Activated CD4-positive, alpha-beta T cell treated with anti-CD3 and anti-CD28 coated beads, Interleukin-2, amount 50 U/mL, for 48 hours (primary cell): Measurements from ENCODE around the gene SEPTIN12.
A peak's percentile ranks its signal among the peaks of the same experiment; 100 is the strongest.

Experiments
- DNase-seq, 2 experiments: peaks; one replicate each; pipeline ENCODE4 v3.0.0-alpha.2; 2020

Gene SEPTIN12

DNA sequence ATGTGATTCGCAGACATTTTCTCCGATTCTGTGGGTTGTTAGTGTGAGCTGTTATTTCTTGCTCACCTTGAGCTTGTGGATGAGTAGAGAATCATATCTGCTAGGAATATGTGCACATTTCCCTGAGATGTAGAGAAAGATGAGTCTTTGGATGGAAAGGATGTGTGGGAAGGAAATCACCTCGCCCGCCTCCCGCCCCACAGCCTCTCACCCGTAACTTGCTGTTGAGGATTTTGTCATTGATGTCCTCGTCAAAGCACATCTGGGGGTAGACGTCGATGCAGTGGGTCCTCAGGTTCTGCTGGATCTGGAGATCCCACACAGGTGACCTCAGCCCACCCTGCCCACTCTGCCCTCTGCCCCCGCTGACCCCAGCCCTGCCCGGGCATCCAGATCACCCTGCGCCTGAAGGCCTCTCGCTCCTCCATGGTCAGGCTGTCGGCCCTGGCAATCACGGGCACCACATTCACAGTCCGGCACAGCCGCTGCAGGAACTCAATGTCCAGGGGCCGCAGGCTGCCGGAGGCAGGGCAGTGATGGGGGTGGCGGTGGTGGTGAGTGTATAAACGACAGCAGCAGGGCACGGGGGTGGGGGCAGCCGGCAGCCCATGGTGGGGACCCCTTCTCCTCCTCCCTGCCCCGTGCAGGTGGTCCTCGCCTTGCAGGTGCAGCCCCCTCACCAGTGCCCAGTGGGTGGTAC is 4.7 kb downstream of the SEPTIN12 start:
- no peak for DNase-seq

DNA sequence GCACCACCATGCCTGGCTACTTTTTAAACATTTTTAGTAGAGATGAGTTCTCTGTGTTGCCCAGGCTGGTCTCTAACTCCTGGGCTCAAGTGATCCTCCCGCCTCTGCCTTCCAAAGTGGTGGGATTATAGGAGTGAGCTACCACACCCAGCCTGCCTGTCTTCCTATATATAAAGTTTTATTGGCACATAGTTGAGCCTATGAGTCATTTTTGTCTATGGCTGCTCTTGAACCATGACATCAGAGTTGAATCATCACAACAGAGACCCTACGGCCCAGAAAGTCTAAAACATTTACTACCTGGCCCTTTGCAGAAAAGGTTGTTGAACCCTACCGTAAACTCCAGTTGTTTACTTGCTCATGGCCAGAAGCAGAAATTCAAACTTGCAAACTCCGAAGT is 7.9 kb downstream of the SEPTIN12 start:
- DNase-seq, result no peak

DNA sequence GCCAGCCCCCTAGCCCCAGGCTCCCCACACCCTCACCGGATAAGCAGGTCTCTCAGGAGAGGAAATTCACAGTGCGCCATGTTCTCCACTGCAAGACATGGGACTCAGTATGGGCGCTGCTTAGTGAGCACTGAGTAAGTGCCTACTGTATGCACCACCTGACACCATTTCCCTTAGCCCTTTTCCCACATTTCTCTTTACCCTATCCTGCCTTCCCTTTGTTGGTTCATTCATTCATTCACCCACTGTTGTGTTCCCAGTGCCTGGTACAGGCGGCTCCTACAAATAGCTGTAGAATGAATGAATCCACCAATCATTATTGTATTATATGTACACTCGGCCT is 10.1 kb downstream of the SEPTIN12 start:
- no peak for DNase-seq

DNA sequence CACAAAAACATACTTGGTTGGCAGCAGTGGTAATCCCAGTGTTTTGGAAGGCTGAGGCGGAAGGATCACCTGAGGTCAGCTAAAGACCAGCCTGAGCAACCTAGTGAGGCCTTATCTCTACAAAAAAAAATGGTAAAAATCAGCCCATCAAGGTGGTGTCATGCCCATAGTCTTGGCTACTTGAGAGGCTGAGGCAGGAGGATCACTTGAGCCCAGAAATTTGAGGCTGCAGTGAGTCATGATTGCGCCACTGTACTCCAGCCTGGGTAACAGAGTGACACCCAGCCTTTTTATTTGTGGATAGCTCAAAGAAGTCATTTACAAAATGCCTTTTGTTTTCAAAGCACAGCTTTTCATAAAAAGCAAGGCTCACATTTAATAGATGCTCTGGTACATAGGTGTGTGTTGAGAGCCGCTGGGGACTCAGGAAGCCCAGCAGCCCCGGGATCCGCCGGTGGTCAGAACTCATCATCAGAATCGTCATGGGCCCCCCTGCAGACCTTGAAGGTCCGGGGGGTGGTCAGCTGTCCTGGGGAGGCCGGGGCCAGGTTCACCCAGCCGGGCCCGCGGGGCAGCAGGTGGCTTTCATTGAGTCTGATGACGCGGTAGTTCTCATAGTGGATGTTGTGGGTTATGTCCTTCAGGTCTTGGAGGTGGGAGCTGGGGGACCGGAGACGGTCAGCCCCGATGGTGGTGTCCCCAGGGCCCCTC is 10.7 kb downstream of the SEPTIN12 start:
- DNase-seq, result no peak

DNA sequence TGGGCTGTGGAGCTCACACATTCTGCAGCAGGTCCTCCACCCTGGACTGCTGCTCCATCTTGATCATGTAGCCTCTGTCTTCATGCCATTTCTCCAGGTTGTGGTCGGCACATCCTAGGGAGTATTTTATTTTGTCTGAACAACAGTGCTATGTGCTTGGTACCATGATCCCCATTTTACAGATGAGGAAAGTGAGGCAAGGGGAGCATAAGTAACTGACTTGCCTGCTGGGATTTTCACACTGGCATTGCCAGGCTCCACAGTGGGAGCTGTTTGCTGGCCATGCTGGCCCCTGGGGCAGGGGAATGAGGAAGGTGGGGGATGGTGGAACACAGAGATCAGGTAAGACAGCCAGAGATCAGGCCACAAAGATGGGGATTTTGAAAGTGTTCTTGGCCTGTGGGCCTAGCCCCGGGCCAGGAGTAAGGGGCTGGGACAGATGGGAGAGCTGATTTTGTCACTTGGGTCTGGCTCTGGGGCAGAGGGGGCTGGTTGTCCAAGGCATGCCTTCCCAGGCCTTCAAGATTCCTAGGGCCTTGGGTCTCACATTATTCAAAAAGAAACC is 11.9 kb downstream of the SEPTIN12 start:
- DNase-seq, result no peak

DNA sequence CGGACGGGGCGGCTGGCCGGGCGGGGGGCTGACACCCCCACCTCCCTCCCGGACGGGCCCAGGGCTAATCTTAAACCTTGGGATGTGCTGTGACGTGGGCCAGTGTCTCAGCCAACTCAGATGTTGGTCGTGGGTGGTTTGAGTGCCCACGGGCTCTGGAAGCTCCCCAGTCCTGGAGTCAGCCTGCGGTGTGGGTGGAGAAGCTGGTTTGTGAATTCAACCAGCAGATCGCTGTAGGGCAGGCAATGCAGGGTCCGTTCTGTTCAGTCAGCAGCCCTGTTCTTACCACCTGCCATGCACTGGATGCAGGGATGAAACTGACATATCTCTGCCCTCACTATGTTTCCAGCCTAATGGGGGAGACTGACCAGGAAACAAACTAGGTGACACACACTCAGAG is 13.1 kb downstream of the SEPTIN12 start:
- DNase-seq, result no peak

DNA sequence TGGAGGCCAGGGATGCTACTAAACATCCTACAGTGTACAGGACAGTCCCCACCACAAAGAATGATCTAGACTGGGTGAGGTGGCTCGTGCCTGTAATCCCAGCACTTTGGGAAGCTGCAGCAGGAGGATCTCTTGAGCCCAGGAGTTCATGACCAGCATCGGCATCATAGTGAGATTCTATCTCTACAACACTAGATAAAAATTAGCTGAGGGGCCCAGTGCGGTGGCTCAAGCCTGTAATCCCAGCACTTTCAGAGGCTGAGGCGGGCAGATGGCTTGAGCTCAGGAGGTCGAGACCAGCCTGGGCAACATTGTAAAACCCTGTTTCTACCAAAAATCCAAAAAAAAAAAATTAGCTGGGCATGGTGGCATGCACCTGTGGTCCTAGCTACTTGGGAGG is 15.8 kb downstream of the SEPTIN12 start:
- no peak for DNase-seq

DNA sequence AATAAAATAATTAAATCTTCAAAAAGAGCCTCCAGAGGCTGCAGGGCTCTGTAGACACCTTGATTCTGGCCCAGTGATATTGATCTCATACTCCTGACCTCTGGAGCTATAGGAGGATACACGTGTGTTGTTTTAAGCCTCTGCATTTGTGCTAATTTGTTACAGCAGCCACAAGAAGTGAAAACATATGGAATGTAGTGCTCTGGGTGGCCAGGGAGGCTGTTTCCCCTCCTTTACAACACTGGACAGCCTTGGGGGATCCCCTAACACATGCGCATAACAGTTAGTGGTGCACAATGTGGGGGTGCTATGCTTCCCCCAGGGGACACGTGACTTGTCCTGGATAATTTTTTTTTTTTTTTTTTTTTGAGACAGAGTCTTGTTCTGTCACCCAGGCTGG is 16.5 kb downstream of the SEPTIN12 start:
- DNase-seq, result no peak

DNA sequence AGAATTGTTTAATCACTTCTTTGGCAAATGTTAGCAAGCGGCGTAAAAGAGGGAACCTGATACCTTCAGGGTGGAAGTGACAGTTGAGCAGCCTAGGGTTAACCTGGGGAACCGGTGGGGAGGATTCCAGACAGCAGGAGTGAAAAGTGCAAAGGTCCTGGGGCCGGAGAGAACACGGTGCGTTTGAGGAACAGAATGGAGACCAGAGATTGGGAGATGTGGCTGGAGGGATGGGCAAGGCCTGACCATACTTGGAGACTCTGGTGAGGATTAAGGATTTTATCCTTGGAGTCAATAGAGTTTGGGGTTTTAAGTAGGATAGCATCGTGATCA is 18.9 kb downstream of the SEPTIN12 start:
- DNase-seq, result no peak

DNA sequence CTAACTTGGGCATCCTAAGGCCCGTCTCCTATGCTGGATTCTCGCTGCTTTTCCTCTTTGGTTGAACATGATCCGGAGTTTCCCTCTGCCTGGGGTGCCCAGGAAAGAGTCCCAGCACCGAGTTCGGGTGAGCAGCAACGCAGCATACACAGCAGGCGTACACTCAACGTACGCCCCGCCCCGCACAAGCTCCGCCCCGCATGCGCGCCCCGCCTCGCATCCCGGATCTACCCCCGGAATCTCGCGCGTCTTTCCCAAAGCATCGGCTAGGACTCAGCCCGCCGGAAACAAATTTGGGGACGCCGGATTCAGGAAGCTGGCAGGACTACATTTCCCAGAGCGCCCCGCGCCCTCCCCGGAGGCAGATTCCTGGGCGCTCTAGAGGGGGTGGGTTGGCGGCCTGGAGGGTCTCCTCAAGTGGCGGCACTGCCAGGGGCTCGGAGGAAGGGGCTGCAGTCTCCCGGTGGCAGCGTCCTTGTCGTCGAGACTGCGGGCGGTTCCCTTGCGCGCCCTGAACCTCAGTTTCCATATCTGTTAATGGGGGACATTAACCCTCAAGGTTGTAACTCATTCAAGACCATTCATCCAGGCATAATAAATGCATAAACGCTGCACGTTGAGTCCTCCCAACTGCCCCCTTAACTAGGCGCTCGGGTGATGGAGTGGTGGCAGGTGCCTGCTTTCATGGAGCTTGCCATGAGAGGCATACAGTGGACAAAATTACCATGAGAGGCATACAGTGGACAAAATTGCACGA is 19.4 kb downstream of the SEPTIN12 start:
- peak; percentile 97 to 98 for DNase-seq

DNA sequence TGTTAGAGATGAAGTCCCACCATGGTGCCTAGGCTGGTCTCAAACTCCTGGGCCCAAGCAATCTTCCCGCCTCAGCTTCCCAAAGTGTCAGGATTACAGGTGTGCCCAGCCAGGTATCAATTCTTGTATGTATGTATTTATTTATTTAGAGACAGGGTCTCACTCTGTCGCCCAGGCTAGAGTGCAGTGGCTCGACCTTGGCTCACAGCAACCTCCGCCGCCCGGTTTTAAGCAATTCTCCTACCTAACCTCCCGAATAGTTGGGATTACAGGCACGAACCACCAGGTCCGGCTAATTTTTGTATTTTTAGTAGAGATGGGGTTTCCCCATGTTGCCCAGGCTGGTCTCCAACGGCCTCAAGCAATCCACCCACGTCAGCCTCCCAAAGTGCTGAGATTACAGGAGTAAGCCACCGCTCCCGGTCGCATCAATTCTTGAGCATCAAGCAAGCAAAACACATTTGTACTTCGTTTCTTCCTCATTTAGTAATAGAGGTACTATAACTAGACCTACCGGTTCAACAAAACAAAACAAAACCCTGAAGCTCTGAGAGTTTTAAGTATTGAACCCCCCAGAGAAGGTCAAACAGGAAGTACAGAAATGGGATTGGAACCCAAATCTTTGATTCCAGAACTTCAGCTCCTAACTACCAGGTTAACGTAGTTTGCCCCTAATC is 20.1 kb downstream of the SEPTIN12 start:
- peak; percentile 30 to 42 for DNase-seq

DNA sequence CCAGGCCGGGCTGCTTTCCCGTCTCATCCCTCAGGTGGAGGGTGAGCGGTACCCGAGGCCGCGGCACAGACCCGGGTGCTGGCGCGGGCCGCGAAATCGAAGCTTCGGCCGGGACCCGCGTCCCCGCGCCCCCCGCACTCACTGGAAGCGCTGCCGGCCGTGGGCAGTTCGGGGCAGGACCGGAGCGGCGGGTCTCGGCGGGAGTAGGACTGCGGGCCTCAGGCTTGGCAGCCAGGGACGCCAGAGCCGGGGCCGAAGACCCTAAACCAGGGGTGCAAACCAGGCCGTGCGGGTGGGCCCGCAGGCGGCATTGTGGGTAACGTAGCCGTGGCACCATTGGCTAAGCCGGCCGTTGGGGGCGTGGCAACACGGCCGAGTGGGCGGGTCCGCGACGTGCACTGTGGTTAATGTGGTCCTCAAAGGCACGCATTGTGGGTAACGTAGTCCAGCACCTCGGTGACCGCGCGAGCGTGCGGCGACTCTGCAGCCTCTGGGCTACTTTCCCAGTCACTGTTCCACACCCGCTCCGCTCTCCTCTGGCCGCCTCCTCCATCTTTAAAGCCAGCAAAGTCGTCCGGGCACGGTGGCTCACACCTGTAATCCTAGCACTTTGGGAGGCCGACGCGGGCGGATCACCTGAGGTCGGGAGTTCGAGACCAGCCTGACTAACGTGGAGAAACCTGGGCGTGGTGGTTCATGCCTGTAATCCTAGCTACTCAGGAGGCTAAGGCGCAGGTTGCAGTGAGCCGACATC is 21.1 kb downstream of the SEPTIN12 start, which contains the start of gene ZNF500:
Gene ZNF500 (minus strand): TSS at position 288 of the 754 bp plus-strand sequence. CDS start 1,184 bp downstream, outside the sequence.
- peak; percentile 99 for DNase-seq

DNA sequence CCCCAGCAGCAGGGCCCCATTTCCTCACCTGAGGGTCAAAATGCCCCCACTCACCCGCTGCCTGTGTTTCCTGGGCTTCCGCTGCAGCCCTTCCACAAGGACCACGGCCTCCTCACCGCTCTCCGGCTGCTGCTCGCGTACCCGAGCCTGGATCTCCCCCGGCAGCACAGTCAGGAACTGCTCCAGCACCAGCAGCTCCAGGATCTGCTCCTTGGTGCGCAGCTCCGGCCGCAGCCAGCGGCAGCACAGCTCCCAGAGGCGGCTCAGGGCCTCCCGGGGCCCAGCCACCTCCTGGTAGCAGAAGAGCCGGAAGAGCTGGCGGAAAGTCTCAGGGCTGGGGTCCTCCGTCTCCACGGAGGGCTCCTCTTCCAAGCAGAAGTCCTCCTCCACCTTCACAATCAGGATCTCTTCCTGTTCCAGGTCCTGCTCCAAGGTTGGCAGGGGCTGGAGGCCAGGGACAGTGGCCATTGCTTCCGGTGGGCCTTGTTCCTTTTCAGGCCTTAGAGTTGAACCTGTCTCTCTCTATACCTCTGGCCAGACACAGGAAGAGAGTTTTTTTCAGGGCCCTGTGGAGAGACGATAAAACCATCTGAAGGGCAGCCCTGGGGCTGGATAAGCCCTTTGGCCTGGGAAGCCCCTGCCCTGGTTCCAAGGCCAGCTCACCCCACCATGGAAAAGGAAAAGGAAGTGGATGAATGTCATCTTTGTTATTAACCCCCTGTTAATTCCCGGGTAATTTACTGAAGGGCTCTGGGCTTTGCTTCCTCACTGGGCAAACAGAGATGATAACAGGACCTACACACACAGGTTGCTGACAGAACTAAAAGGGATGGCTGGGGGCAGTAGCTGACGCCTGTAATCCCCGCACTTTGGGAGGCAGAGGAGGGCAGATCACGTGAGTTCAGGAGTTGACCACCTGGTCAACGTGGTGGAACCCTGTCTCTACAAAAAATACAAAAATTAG is 22.4 kb downstream of the SEPTIN12 start:
- no peak for DNase-seq

DNA sequence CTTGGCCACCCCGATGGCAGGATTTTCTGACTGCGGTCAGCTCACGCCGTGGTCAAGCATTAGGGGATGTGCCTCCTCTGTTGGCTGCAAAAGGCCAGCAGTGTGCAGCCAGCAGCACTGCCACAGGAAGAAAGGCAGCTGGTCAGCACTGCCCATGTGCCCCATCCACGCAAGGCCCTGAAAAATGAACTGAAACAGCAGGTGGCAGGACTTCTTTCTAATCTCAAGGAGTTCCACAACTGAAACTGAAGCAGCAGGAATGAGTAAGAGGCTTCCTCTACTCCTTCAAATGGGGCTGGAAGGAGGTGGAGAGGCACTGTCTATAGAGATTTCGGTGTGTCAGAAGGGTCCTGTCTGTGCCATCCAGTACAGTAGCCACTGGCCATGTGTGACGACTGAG is 24.4 kb downstream of the SEPTIN12 start:
- DNase-seq, result no peak

DNA sequence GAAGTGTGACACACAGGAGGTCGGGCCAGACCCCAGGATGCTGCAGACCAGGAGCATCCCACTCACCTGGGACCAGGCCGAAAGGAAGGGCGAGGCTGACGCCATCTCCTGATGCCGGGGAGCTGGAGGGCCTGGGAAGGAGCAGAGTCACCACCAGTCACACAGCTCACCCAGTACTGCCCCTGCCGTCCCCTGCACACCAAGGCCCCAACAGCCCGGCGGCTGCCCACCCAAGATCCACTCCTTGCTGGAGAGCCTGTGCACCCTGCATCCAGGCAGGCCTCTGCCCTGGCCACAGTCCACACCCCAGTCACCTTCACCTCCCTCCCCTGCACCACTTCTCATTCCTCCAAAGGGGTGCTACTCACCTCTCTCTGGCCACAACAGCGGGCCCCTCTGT is 25.9 kb downstream of the SEPTIN12 start:
- no peak for DNase-seq

DNA sequence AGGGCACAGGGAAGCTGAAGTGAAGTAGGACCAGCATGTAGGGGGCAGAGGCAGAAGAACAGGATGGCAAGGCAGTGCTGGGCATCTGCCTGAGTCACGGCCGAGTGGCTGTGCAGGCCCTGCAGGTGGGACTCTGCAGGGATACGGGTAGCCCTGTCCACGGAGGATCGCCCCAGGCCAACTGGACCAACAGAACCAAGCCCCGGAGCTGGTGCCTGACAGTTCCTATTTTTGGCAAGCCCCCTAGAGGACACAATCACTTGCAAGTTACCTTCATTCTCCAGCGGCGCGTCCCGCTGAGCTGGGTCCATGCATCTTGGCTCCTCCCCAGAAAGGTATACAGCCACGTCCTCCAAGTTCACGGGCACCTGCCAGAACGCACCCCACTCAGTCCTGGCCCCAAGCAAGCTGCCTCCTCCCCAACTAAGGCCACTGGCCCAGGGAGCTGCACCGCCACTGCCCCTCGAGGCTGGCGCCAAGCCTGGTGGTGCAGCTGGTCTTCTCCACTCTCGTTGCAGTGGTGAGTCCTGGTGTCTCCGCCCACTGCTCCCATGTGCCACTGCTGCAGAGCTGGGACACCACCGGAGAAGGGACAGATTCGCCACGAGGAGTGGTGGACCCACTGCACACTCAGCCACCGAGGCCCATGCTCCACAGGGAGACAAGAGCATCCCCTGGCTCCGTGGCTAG is 27.8 kb downstream of the SEPTIN12 start:
- no peak for DNase-seq

DNA sequence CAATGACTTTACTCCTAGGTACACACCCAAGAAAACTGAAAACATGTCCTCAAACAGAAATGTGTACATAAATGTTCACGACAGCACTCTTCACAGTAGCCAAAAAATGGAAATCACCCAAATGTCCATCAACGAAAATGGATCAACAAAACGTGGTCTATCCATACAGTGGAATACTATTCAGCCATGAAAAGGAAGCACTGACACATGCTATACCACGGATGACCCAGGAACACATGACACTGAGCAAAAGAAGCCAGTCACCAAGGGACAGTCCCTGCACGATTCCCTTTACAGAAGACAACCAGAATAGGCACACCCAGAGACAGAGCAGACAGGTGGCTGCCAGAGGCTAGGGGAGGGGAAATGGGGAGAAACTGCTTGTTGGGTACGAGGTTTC is 32.5 kb downstream of the SEPTIN12 start:
- DNase-seq, result no peak

DNA sequence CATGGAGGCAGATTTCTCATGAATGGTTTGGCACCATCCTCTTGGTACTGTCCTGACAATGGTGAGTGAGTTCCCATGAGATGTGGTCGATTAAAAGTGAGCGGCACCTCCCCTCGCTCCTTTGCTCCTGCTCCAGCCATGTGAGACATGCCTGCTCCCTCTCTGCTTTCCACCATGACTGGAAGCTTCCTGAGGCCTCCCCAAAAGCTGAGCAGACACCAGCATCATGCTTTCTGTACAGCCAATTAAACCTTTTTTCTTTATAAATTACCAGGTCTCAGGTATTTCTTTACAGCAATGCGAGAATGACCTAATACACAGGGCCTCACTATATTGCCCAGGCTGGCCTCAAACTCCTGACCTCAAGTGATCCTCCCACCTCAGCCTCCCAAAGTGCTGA is 33.3 kb downstream of the SEPTIN12 start:
- DNase-seq, result no peak

DNA sequence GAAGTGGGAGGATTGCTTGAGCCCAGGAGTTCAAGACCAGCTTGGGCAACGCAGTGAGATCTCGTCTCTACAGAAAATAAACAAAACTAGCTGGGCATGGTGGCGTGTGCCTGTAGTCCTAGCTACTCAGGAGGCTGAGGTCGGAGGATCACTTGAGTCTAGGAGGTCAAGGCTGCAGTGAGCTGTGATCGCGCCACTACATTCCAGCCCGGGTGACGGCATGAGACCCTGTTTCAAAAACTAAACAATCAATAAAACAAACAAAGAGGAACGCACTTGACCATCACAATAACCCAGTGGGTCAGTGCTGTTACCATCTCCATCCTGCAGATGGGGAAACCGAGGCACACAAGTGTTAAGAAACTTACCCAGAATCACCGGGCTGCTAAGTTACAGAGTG is 34.9 kb downstream of the SEPTIN12 start:
- DNase-seq, result no peak

DNA sequence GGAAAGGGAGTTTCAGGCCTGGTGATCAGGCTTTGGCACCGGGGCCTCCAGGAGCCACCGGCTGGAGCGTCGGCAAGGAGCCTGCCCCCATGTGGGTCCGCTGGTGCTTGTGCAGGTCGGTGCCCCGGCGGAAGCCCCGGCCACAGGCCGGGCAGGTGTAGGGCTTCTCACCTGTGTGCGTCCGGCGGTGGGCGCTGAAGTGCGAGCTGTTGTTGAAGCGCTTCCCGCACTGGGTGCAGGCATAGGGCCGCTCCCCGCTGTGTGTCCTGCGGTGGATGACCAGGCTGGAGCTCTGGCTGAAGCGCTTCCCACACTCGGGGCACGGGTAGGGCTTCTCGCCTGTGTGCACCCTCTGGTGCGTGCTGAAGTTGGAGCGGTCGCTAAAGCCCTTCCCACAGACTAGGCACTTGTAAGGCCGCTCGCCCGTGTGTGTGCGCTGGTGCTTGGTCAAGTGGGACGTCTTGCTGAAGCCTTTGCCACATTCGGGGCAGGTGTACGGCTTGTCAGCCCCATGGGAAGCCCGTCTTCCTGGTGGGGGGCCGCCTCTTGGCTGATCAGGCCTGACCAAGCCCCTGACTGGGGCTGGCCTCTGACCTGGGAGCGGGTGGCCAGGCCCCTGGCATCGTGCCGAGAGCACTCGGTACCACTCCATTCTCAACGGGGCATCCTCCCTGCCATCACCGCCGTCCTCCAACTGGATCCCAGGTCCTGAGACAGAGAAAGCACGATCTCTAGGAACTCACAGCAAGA is 35.6 kb downstream of the SEPTIN12 start:
- DNase-seq, result no peak
